BJ (cell line): ENCODE results near the gene A4GALT. TPM values are rescaled to one million over a fixed set of nuclear protein-coding genes. Genes with fewer than 3 reads are reported as not detected.

ENCODE experiments used
- CTCF ChIA-PET: fragments of 350-600 bp; formaldehyde crosslinking; extraction: SDS; loops from one replicate; lab custom pipeline; 2021; ENCODE audit warnings: antibody characterized with exemption, inconsistent platforms; lab: Yijun Ruan, JAX
- POLR2A ChIA-PET: fragments of 300-600 bp; sonication (Branson Sonifier 250); formaldehyde crosslinking; extraction: SDS; loops from one replicate; lab custom pipeline; 2021; ENCODE audit warnings: antibody characterized with exemption; lab: Charles Lee
- DNase-seq: peaks from one replicate; pipeline ENCODE4 v3.0.0-alpha.2; 2011; ENCODE audit warnings: low read depth
- H3K27me3 ChIP-seq: 2 replicates; pipeline ENCODE4 v1.6.0; 2011; ENCODE audit warnings: low read length; ENCODE audit not compliant: control insufficient read depth, insufficient read depth
- H3K36me3 ChIP-seq: 2 replicates; pipeline ENCODE4 v1.5.1; 2011; ENCODE audit warnings: low read length; ENCODE audit not compliant: control insufficient read depth, insufficient read depth
- H3K4me3 ChIP-seq: 2 replicates; pipeline ENCODE4 v1.5.1; 2011; ENCODE audit warnings: low read depth, mild to moderate bottlenecking, control low read depth, low read length
- polyA plus RNA-seq: library from polyadenylated mRNA; depleted of rRNA; stranded (reverse); fragments of >200 nt; gene quantifications from 2 replicates; pipeline ENCODE4 v1.2.3, GENCODE V29; 2011
- TF ChIP-seq, protein P1 (sequence below): IDR thresholded peaks from 2 replicates; pipeline ENCODE4 v1.5.1; 2011; ENCODE audit warnings: low read depth, mild to moderate bottlenecking, control low read depth, inconsistent platforms, low read length, moderate library complexity; ENCODE audit not compliant: insufficient read depth

Gene A4GALT
- polyA plus RNA-seq, 1 experiment = 6.7 TPM

DNA sequence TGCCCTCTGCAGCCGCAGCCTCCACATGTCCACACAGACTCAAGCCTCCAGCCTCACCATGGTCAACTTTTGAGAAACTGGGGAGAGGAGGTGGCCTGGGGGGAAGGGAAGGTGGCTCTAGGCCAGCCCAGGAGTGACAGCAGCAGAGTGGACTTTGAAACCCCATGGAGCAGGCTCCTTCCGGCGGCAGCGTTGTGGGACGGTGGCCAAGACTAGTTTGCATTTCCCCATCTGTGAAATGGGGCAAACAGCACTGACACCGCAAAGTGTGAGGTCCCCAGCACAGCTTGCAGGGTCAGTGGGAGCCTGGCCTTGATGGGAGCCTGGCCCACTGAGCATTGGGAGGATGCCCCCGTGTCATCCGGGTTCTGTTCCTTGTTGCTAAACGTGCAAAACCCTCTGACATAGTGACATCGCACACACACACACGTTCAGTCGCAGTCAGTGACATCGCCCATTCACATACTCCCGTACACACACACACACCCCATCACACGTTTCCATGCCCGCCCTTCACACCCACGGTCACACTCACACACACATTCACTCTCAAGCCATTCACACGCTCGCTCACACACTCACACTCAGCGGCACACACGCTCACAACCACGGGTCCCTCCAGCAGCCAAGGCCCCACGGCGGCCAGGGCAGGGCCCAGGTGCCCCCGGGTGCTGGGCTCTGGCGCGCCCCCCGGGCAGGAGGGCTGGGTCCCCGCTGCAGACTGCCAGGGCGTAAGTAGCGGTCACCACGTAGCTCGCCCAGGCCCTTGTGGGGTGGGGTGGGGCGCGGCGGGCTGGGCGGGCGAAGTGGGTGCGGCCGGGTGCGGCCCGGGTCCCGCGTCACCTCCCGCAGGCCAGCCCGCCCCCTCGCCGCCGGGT, 72.1 kb downstream of the A4GALT start:
- ChIA-PET CTCF (interaction anchor here (0.9 to 2.4 kb wide), 7 partner anchors 12 to 442 kb away, joined by 3 to 8 read pairs (median 5); no protein-coding TSS in a partner anchor), POLR2A (interaction anchor here (0.8 kb wide), 1 partner anchor 208 kb away, joined by 3 read pairs; no protein-coding TSS in a partner anchor)
- no peaks in the 10 kb centered on the region for H3K27me3 ChIP-seq
- H3K36me3 ChIP-seq = no peaks in the 10 kb centered on the region; the same call in 1 of the 2 replicates
- TF ChIP-seq, protein P1, sequence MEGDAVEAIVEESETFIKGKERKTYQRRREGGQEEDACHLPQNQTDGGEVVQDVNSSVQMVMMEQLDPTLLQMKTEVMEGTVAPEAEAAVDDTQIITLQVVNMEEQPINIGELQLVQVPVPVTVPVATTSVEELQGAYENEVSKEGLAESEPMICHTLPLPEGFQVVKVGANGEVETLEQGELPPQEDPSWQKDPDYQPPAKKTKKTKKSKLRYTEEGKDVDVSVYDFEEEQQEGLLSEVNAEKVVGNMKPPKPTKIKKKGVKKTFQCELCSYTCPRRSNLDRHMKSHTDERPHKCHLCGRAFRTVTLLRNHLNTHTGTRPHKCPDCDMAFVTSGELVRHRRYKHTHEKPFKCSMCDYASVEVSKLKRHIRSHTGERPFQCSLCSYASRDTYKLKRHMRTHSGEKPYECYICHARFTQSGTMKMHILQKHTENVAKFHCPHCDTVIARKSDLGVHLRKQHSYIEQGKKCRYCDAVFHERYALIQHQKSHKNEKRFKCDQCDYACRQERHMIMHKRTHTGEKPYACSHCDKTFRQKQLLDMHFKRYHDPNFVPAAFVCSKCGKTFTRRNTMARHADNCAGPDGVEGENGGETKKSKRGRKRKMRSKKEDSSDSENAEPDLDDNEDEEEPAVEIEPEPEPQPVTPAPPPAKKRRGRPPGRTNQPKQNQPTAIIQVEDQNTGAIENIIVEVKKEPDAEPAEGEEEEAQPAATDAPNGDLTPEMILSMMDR = no peak
- no peak for DNase-seq
- H3K4me3 ChIP-seq = peak overlapping the region; percentile 90

DNA sequence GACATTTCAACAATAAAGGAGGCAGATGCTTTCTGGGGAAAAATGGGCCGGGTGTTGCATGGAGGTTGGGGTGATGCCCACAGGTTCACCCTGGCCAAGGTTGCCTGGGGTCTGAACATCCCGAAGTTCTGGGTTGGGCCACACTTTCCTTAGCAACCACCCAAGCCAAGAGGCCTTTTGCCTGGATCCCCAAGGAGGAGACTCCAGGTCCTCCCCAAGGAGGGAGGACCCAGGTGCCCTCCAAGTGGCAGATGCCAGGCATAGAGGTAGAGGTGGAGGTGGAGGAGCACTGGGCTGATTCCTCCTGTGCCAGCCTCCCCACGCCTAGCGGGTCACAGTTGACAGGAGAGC, 72.7 kb downstream of the A4GALT start:
- H3K36me3 ChIP-seq = peaks cover 1% of the 10 kb centered on the region; the same call in 1 of the 2 replicates
- no peaks in the 10 kb centered on the region for H3K27me3 ChIP-seq
- DNase-seq = no peak
- TF ChIP-seq, protein P1 = no peak
- POLR2A ChIA-PET = no interaction called here
- peak overlapping the region; percentile 90 for H3K4me3 ChIP-seq
- CTCF ChIA-PET = interaction anchor here (1.0 to 1.7 kb wide), 2 partner anchors 16 to 27 kb away, joined by 4 to 5 read pairs; no protein-coding TSS in a partner anchor

DNA sequence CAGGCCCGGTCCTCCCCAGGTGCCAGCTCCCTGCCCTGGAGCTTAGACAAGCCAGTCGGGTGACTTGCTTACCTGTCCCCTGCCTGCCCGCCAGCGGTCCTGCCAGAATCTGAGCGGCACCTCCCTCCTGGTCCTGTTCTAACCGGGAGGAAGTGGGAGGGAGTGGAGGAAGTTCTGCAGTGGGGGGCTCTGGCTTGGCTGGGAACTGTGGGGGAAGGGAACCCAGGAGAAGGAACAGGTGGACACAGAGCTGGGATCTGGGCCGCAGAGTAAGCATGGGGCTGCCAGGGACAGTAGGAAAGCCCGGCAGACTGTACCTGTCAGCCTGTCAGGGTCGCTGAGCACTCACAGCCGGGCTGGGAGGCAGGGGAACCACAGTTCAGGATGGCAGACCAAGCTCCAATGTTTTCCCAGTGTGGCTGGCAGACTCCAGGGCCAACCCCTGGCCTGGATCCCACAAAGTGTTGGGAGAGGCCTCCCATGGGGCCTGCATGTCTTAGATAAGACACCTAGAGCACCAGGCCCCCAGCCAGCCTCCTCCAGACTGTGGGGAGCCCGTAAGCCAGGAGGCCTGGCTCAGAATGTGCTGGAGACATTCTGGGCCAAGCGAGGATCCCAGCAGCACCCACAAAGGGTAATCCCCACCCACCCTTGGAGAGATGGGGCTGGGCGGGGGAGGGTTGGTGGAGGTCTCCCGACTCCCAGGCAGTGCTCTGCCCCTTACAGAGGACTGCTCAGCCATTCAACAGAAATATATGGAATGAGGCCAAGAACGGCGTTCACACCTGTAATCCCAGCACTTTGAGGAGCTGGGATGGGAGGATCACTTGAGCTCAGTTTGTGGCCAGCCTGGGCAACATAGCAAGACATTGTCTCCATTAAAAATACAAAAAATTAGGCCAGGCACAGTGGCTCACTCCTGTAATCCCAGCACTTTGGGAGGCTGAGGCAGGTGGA, 73.8 kb downstream of the A4GALT start:
- ChIA-PET POLR2A (interaction anchor here (0.6 to 0.9 kb wide), 2 partner anchors 11 to 32 kb away, joined by 3 to 5 read pairs; partner anchors contain the start of gene POLDIP3), CTCF (interaction anchor here (0.7 to 1.0 kb wide), 2 partner anchors 11 to 15 kb away, joined by 3 to 4 read pairs; no protein-coding TSS in a partner anchor)
- Histone ChIP-seq H3K36me3 (peaks cover 1% of the 10 kb centered on the region; the same call in 1 of the 2 replicates), H3K27me3 (no peaks in the 10 kb centered on the region), H3K4me3 (no peak overlapping the region)
- TF ChIP-seq, protein P1 = no peak
- DNase-seq = no peak

DNA sequence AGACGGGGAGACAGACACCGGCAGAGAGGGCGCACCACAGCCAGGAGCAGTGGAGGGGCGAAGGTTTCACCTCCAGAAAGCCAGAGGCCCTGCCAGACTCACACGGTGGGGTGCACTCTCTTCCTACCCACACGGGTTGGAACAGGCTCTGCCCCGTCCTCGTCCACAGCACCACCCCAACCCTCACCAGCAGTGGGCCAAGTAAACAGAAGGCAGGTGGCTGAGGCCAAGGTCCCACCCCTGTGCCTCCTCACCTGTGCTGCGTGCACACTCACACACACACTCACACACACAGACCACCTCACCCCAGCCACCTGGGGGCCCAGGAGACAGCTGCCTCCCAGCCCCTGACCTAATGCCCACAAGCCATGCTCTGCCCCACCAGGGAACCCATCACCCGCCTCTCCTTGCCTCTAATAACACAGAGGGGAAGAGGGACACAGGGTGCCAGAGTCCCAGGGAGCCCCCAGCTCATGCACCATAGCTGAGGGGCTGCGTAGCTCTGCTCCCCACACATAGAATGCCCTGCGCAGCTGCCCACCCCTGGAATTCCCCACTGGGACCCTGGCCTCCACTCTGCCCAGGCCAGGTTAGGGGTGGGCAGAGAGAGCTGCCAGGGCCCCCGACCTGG, 74.6 kb downstream of the A4GALT start:
- peaks cover 1% of the 10 kb centered on the region; the same call in 1 of the 2 replicates for H3K36me3 ChIP-seq
- ChIA-PET POLR2A (no interaction called here), CTCF (no interaction called here)
- TF ChIP-seq, protein P1 = no peak
- no peaks in the 10 kb centered on the region for H3K27me3 ChIP-seq
- H3K4me3 ChIP-seq = no peak overlapping the region
- DNase-seq = no peak
